ENCODE data around the gene IL4I1.

IL4I1 gene

DNA sequence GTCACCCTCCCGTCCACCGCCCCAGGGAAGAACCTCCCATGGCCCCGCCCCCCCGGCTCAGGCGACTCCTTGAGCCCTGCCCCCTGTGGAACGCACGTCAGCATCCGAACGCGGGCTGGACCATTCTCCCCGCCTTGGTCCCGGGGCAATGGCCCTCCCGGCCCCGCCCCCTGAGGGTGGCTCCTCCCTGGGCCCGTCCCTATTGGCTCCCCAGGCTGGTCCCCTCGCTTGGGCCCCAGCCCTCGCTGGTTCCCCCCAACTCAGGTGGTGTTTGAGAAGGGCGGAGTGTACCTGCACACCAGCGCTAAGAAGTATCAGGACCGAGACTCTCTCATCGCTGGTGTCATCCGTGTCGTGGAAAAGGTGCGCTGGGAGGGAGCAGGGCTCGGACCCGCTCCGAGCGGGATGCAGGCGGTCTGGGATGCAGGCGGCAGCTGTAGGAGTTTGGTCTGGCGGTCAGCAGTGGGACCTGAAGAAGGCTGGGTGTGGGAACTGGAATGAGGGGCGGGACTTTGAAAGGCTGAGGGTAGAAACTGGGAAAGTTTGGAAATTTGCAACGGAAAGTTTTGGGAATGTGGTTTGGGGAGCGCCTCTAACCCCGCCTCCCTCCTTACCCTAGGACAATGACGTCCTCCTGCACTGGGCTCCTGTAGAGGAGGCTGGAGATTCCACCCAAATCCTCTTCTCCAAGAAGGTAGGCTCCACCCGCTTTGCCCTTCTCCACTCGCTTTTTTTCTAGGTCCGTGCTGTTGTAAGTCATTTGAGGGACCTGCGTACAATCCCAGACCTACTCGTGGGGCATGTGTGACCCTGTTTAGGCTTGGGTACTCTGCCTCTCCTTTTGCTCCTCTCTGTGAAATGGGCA, 18.6 kb downstream of the IL4I1 start:
- peak; percentile 87 for DNase-seq

GRCh38 chr19:49877020-49877878, 19.4 kb downstream of the IL4I1 start, which contains the start of the genes AKT1S1 and TBC1D17:
TSS of gene AKT1S1 (minus strand) at chr19:49877355. CDS start at chr19:49873295, 4,060 bp downstream.
TSS of gene TBC1D17 (plus strand) at chr19:49877702. CDS start at chr19:49877724, 22 bp downstream.
- peak; percentile 99 for DNase-seq

GRCh38 chr19:49876422-49877019, 20.2 kb downstream of the IL4I1 start:
- peak; percentile 95 for DNase-seq

GRCh38 chr19:49875857-49876421, 20.7 kb downstream of the IL4I1 start:
- DNase-seq = no peak

DNA sequence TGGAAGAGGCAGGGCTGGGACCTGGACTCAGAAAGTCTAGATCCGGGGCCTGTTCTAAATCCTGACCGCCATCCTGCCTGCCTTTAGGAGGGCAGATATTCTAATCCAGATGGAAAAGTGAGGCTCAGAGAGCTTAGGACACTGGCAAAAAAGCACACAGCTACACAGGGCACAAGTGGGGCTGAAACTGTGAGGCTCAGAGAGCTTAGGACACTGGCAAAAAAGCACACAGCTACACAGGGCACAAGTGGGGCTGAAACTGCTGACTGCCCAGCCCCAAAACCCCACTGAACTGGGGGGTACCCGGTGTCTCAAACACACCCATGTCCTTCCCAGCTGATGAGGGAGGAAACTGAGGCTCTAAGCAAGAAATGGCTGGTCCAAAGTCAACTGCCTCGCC, 21.5 kb downstream of the IL4I1 start:
- DNase-seq = no peak

GRCh38 chr19:49874503-49875157, 22.1 kb downstream of the IL4I1 start:
- DNase-seq = no peak

GRCh38 chr19:49873834-49874233, 22.9 kb downstream of the IL4I1 start:
- no peak for DNase-seq

GRCh38 chr19:49873129-49873521, 23.6 kb downstream of the IL4I1 start:
- no peak for DNase-seq

DNA sequence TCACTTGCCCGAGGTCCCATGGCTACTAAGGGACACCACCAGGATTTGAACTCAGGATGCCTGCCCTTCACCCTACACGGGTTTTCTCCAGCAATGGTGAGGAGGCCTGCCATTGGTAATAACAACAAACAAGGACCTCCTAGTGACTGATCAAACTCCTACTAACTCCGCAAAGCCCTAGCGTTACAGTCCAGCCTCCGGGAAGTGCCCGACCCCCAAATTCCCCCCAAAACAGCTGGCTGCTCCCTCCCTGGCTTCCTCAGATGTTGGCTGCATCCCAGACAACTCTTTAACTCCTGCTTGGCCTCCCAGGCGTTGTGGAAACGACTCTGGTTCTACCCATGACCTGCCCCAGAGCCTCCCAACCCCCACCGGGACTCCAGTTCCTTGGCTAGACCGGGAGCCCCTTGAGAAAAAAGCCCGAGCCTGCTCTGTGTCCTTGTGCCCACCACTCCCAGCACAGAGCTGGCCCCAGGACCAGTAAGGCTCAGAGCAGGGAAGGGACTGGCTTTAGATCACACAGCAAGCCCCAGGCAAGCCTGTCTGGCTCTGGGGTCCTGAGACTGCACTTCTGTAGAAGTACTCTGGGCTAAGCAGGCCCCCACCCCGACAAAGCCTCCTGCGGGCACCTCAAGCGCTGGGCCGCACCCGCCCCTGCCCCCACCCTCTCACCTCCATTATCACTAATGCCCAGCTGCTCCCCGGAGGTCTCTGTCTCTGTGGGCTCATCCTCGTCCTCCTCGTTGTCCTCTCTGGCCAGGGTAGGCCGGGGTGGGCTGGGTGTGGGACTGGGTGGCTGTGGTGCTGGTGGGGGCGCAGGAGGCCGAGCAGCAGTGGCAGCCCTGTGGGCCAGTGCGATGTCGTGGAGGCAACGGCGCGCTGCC, 24.2 kb downstream of the IL4I1 start:
- no peak for DNase-seq

DNA sequence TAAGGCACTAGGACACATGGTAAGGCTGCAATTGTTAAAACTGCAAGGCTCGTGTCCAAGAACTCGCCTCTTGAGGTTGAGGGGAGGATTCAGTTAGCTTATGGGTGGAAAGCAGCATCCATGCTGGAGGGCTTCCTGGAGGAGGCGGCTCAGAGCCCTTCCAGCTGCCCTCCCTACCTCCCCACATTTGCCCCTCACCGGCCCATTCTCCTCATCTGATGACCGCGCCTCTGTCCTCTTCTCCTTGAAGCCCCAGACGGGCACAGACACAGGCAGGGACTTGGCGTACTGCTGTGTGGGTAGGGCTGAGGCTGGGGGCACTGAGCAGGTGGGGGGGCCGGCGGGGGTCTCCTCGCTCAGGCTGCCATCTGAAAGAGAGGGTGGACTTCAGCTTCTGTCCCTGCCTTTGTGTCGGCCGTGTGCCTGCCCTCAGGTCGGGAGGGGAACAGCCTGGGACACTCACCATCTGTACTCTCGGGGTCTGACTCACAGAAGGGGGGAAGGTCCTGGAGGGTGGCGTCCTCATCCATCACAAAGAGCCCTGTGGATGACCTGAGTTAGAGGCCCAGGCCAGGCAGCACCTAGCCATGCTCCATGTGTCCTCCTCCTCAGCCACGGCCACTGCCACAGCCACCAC, 25.2 kb downstream of the IL4I1 start:
- DNase-seq = no peak

DNA sequence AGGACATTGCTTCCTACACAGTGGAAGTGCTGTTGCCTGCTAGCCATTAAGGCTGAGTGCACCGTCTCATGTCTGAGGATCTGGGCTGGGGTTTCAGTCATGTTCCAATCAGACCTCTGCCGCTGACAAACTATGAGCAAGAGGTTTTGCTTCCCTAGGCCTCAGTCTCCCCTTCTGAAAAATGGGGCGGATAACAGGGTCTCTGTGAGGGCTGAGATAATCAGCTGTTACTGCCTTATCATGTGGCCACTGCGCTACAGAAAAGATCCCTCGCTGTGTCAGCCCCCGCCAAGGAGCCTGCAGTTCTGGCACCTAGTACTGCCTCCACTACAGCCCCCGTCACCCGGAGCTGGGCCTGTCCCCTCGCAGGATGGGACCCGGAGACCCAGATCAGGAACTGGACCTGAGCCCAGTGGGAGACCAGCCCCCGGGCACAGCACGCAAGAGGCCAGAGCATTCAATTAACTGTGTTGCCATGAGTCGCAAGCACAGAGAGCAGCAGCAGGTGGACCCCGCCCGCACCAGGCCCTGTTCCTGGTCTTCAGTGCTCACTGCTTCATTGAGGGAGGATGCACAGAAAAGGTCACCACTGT, 26.3 kb downstream of the IL4I1 start:
- no peak for DNase-seq

- DNase-seq = peak; percentile 97
Observed at GRCh38 chr19:49869484-49870308, 27.0 kb downstream of the IL4I1 start.

GRCh38 chr19:49869009-49869483, 27.6 kb downstream of the IL4I1 start:
- DNase-seq = no peak

DNA sequence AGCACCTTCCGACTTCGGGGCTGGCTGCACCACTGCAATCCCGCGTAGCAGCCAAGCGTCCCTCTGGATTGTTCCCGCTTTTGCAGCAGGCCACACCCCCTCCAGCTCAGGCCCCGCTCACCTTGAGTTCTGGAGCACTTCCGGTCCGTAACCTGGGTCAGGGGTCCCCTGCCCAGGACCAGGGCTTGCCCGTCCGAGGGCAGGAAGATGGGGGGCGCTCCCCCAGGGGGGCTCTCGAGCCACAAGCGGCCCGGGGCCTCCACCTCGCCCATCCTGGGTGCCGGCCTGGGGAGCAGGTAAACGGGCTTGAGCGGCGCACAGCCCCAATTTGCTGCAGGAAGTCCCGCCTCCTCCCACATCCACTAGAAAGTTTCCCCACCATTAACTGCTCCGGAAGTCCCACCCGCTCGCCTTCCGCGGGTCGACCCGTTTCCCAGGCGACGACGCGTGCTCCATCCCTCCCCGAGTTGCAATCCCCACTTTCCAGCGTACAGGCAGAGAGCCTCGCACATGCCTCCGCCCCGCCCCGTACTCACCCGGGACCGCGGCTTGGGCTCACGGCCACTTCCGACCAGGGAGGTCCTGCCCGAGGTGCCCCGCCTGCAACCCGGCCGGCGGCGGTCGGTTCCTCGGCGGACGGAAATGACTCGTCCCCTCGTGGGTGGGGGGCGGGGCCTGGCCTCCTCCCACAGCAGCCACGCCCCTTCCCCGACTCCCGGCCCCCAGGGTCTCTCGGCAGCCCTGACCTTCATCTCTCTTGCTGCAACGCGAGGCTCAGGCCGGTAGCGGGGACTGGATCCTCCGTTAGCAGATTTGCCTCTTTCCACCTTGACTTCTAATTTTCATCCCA, 29.5 kb downstream of the IL4I1 start, which contains the start of gene PNKP:
PNKP (minus strand) TSS at position 644 of the 850 bp plus-strand sequence; CDS start at position 272, 372 bp downstream.
- DNase-seq = peak; percentile 86

DNA sequence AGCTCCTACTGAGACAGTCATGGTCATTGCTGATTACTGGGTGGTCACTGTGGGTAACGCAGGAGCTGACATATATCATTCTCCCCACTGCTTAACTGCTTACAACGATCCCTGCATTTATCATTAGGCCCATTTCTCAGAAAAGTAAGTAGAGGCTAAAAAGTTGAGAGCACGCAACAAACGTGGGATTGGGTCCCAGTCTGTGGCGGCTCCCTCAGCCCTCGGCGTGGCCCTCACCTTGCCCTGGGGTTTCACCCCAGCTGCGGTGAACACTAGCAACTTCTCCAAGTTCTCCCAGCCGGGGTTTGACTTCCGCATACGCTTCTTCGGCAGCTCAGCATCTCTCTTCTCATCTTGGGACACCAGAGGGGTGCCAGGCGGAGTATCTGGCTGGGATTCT, 31.8 kb downstream of the IL4I1 start:
- no peak for DNase-seq

- DNase-seq = no peak
Observed at GRCh38 chr19:49863935-49864320, 32.8 kb downstream of the IL4I1 start.

GRCh38 chr19:49863254-49863934, 33.3 kb downstream of the IL4I1 start:
- DNase-seq = no peak

Data from NCI-H1048 (cell line).